Measurements from ENCODE around the gene SOX18. TPM values are rescaled to one million over a fixed set of nuclear protein-coding genes. Genes with fewer than 3 reads are reported as not detected.
A peak's percentile ranks its signal among the peaks of the same experiment; 100 is the strongest.

SOX18 gene
- total and polyA plus RNA-seq, 2 of the 13 experiments (the other 11 are each of a cell fraction or from before 2014, with no cell fraction given) = 1.6 to 1.9 TPM

- TF ChIP-seq FOXP4 (CRISPR knock-in tag; IDR thresholded peaks at IDR 0.05) (no peak), ZBTB14 (CRISPR knock-in tag; IDR thresholded peaks at IDR 0.05) (no peak), ARNTL (CRISPR knock-in tag; IDR thresholded peaks at IDR 0.05) (peak; percentile 29; the same call in 1 of the 2 replicates), ZBTB10 (CRISPR knock-in tag; IDR thresholded peaks at IDR 0.05; ENCODE audit: borderline replicate concordance) (no peak), NR2F2 (IDR thresholded peaks at IDR 0.05; ENCODE audit: borderline replicate concordance, low read depth) (no peak), ZNF740 (CRISPR knock-in tag; IDR thresholded peaks at IDR 0.05) (0 out of 2 replicates have a peak, but pooled peaks have one; percentile 62), GTF3A (CRISPR knock-in tag; conservative IDR thresholded peaks at IDR 0.05) (no peak; the same call in 1 of the 2 replicates), PHB2 (IDR thresholded peaks at IDR 0.05; ENCODE audit: partially characterized antibody) (no peak), ZNF557 (CRISPR knock-in tag; IDR thresholded peaks at IDR 0.05) (no peak), ATF6 (CRISPR knock-in tag; conservative IDR thresholded peaks at IDR 0.05) (no peak), ZFP36L2 (CRISPR knock-in tag; IDR thresholded peaks at IDR 0.05) (no peak), HINFP (CRISPR knock-in tag; IDR thresholded peaks at IDR 0.05; ENCODE audit: low read depth) (0 out of 2 replicates have a peak, but pooled peaks have one; percentile 4), DRAP1 (CRISPR knock-in tag; IDR thresholded peaks at IDR 0.05) (no peak), ATF2 (CRISPR knock-in tag; IDR thresholded peaks at IDR 0.05) (no peak), GPBP1L1 (CRISPR knock-in tag; IDR thresholded peaks at IDR 0.05) (no peak), ZNF441 (CRISPR knock-in tag; IDR thresholded peaks at IDR 0.05; ENCODE audit: borderline replicate concordance) (no peak)
Measured at GRCh38 chr20:64049878-64050260, 430 bp upstream of the SOX18 start (continued).

Data from HepG2 (cell line).